Upper lobe of left lung (tissue), 6 donors: ENCODE results near the gene SHMT1. TPM values are rescaled to one million over a fixed set of nuclear protein-coding genes. Genes with fewer than 3 reads are reported as not detected.

Experiments used
- ATAC-seq, 2 donors: fragments of 200-7000 bp; cut with Tn5 transposase; one replicate each; pipeline ENCODE4 v1.9.1; 2022; ENCODE audit warnings: mild to moderate bottlenecking in 2 of 2, moderate library complexity in 2 of 2; ENCODE audit not compliant: low FRiP score in 2 of 2
- DNase-seq, 2 donors: peaks; one replicate each; pipeline ENCODE4 v3.0.0-alpha.2; 2019 to 2020
- H3K27ac ChIP-seq, 4 donors: fragments of 200-600 bp; sonication (generic); one replicate each; pipeline ENCODE4 v1.5.1; 2016 to 2019
- H3K27me3 ChIP-seq, 4 donors: fragments of 200-600 bp; sonication (generic); one replicate each; pipeline ENCODE4 v1.5.1; 2017 to 2019
- H3K36me3 ChIP-seq, 4 donors: fragments of 200-600 bp; sonication (generic); one replicate each; pipeline ENCODE4 v1.5.1; 2016 to 2019
- H3K4me1 ChIP-seq, 4 donors: fragments of 200-600 bp; sonication (generic); one replicate each; pipeline ENCODE4 v1.5.1; 2018 to 2019
- H3K4me3 ChIP-seq, 4 donors: fragments of 200-600 bp; sonication (generic); one replicate each; pipeline ENCODE4 v1.5.1; 2017 to 2019; ENCODE audit warnings: mild to moderate bottlenecking in 2 of 4, moderate library complexity in 1 of 4
- H3K9me3 ChIP-seq, 4 donors: fragments of 200-600 bp; sonication (generic); one replicate each; pipeline ENCODE4 v1.5.1; 2018 to 2019
- CTCF ChIP-seq, 6 experiments: fragments of 450-650 bp in 4 of 6; fragments of 200-600 bp in 2 of 6; sonication (generic) in 2 of 6; IDR thresholded peaks; one replicate each; pipeline ENCODE4 v1.5.1; 2016 to 2019; ENCODE audit warnings: antibody characterized with exemption in 6 of 6
- EP300 ChIP-seq, 4 donors: sonication (generic); formaldehyde crosslinking; IDR thresholded peaks; one replicate each; pipeline ENCODE4 v1.5.1; 2017; ENCODE audit warnings: antibody characterized with exemption in 4 of 4, control low read depth in 2 of 4
- POLR2A ChIP-seq, 4 donors: fragments of 450-650 bp; IDR thresholded peaks; one replicate each; pipeline ENCODE4 v1.5.1; 2016 to 2017; ENCODE audit warnings: antibody characterized with exemption in 4 of 4, mild to moderate bottlenecking in 2 of 4
- POLR2AphosphoS5 ChIP-seq, 2 donors: sonication (generic); formaldehyde crosslinking; IDR thresholded peaks; one replicate each; pipeline ENCODE4 v1.5.1; 2017; ENCODE audit warnings: antibody characterized with exemption in 2 of 2
- WGBS, 2 donors: methylation state at CpG; one replicate each; pipeline ENCODE4 v1.1.5; 2017 to 2018; 5-methylcytosine and 5-hydroxymethylcytosine counted together
- total RNA-seq, 6 donors: library from RNA; depleted of rRNA in 4 of 6; stranded (reverse); fragments of >200 nt in 4 of 6; gene quantifications; one replicate each; pipeline versions ENCODE4 v1.1.0 to v1.2.1, GENCODE V29; 2016 to 2021
- donor health status: DM: no; HTN: no; CAD: no; lungs with moderate emphysema.
- donor health status: DM: no; HTN: yes; CAD: no; lungs with severe emphysema.

Gene SHMT1
- total RNA-seq, 6 donors from 2014 or later, result 27.3 to 54.5 (median 42.5) TPM

DNA sequence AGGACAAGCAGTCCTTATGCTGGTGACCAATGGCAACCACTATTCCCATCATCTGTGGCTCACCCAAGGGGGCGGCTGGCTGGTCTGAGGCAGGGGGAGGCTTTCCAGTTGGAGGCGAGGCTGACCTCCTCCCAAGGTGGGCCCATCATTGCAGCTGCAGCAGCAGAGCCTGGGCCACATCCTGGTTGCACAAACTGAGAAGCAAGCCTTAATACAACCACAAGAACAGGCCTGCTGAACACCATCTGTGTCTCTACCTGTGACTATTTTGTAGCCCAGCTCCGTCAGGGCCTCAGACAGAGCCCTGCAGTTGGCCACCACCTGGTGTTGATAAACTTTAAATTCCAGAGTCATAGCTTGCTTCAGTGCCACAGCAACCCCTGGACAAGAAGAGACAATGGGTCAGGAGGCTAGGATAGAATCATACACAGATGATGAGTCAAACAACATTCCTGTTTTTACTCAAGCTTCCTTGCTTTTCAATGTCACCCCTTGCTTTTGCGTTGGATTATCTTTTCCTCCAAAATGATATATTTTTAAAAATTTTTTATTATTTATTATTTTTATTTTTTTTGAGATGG is 30.4 kb downstream of the SHMT1 start:
- no peaks in the 10 kb centered on the region for H3K9me3 ChIP-seq
- DNase-seq (no peak), ATAC-seq (no peak)
- no peaks in the 10 kb centered on the region for H3K27me3 ChIP-seq
- TF ChIP-seq POLR2AphosphoS5 (IDR thresholded peaks at IDR 0.05) (no peak), CTCF (IDR thresholded peaks at IDR 0.05) (no peak), EP300 (IDR thresholded peaks at IDR 0.05) (no peak), POLR2A (IDR thresholded peaks at IDR 0.05) (no peak)
- H3K4me1 ChIP-seq, result no peaks in the 10 kb centered on the region
- no peak overlapping the region for H3K27ac ChIP-seq
- WGBS, 2 donors, result 83 to 90% methylated on average over 2 to 4 of the region's 4 CpGs
- H3K36me3 ChIP-seq, result peaks cover 31 to 77% (median 64%) of the 10 kb centered on the region in 4 donors
- H3K4me3 ChIP-seq, result no peak overlapping the region

GRCh38 chr17:18331879-18332278 is 31.5 kb downstream of the SHMT1 start:
- Histone ChIP-seq H3K9me3 (no peaks in the 10 kb centered on the region), H3K4me3 (no peak overlapping the region), H3K36me3 (peaks cover 30 to 81% (median 71%) of the 10 kb centered on the region in 4 donors), H3K27me3 (no peaks in the 10 kb centered on the region), H3K27ac (no peak overlapping the region), H3K4me1 (no peaks in the 10 kb centered on the region)
- 81 to 87% methylated on average over 9 of the region's 9 CpGs for WGBS, 2 donors
- no peak for TF ChIP-seq POLR2AphosphoS5 (IDR thresholded peaks at IDR 0.05)
- no peak for ATAC-seq
- DNase-seq, result no peak

DNA sequence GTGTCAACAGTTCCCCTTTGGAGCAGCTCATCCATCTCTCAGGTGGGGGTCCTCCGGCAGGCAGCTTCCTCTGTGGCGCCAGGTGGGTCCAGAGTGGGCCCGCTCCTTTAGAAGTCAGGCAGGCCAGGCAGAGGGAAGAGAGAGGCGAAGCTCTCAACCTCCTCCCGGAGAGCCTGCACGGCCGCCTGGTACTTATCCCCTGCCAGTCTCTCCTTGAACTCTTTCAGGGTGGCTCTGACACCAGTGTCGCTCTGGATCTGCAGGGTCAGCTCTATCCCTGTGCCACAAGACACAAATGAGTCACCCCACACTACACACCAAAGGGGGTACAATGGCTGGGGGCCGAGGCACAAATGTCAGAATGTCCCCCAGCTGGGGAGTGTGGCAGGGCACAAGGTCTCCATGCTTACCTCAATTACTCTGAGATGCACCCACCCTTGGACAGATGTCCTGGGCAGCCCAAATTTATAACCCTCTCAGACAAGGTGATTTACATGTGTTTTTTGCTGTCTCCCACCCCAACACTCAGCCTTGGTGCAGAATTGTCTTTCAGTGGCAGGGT is 34.6 kb downstream of the SHMT1 start:
- no peaks in the 10 kb centered on the region for H3K4me1 ChIP-seq
- no peaks in the 10 kb centered on the region for H3K27me3 ChIP-seq
- H3K9me3 ChIP-seq, result no peaks in the 10 kb centered on the region
- H3K36me3 ChIP-seq, result peaks cover 28 to 94% (median 77%) of the 10 kb centered on the region in 4 donors
- ATAC-seq (no peak), DNase-seq (no peak)
- no peak for TF ChIP-seq POLR2A (IDR thresholded peaks at IDR 0.05)
- no peak for TF ChIP-seq CTCF (IDR thresholded peaks at IDR 0.05)
- TF ChIP-seq POLR2AphosphoS5 (IDR thresholded peaks at IDR 0.05), result no peak
- no peak for TF ChIP-seq EP300 (IDR thresholded peaks at IDR 0.05)
- H3K27ac ChIP-seq, result no peak overlapping the region
- WGBS, 2 donors, result 91 to 94% methylated on average over 9 of the region's 9 CpGs
- no peak overlapping the region for H3K4me3 ChIP-seq

GRCh38 chr17:18327556-18327955 is 35.8 kb downstream of the SHMT1 start:
- no peak overlapping the region for H3K27ac ChIP-seq
- H3K4me3 ChIP-seq, result no peak overlapping the region
- H3K27me3 ChIP-seq, result no peaks in the 10 kb centered on the region
- H3K36me3 ChIP-seq, result peaks cover 26 to 94% (median 83%) of the 10 kb centered on the region in 4 donors
- DNase-seq, result no peak
- ATAC-seq, result no peak
- 90 to 95% methylated on average over 10 of the region's 10 CpGs for WGBS, 2 donors
- H3K4me1 ChIP-seq, result no peaks in the 10 kb centered on the region
- no peaks in the 10 kb centered on the region for H3K9me3 ChIP-seq
- TF ChIP-seq POLR2AphosphoS5 (IDR thresholded peaks at IDR 0.05), result no peak
- no peak for TF ChIP-seq EP300 (IDR thresholded peaks at IDR 0.05)
- no peak for TF ChIP-seq CTCF (IDR thresholded peaks at IDR 0.05)
- TF ChIP-seq POLR2A (IDR thresholded peaks at IDR 0.05), result no peak

- Histone ChIP-seq H3K27me3 (no peaks in the 10 kb centered on the region), H3K4me1 (no peaks in the 10 kb centered on the region), H3K4me3 (no peak overlapping the region), H3K9me3 (no peaks in the 10 kb centered on the region), H3K36me3 (peaks cover 23 to 94% (median 81%) of the 10 kb centered on the region in 4 donors), H3K27ac (no peak overlapping the region)
- ATAC-seq (no peak), DNase-seq (no peak)
- TF ChIP-seq POLR2AphosphoS5 (IDR thresholded peaks at IDR 0.05) (no peak), CTCF (IDR thresholded peaks at IDR 0.05) (no peak)
- WGBS, 2 donors, result 86 to 95% methylated on average over 2 of the region's 2 CpGs
Measured at GRCh38 chr17:18327093-18327492, 36.3 kb downstream of the SHMT1 start.
